Transverse colon (tissue), 4 donors: ENCODE measurements around the gene HPCAL1.

Experiments used
- EP300 ChIP-seq: sonication (generic); formaldehyde crosslinking; IDR thresholded peaks from one replicate; pipeline ENCODE4 v1.6.1; 2017; ENCODE audit warnings: antibody characterized with exemption, low read depth
- POLR2AphosphoS5 ChIP-seq, 3 donors: sonication (generic); formaldehyde crosslinking; IDR thresholded peaks; one replicate each; pipeline ENCODE4 v1.6.1; 2016; ENCODE audit warnings: antibody characterized with exemption in 3 of 3
- TF ChIP-seq, protein P1 (sequence below), 5 experiments: fragments of 200-600 bp in 3 of 5; fragments of 450-650 bp in 2 of 5; sonication (generic) in 3 of 5; IDR thresholded peaks; 1 replicate in 2 of 5; 2 replicates in 3 of 5; pipeline ENCODE4 v1.5.1; 2016 to 2017; ENCODE audit warnings: antibody characterized with exemption in 5 of 5, inconsistent platforms in 3 of 5, mild to moderate bottlenecking in 2 of 5, moderate library complexity in 1 of 5

DNA sequence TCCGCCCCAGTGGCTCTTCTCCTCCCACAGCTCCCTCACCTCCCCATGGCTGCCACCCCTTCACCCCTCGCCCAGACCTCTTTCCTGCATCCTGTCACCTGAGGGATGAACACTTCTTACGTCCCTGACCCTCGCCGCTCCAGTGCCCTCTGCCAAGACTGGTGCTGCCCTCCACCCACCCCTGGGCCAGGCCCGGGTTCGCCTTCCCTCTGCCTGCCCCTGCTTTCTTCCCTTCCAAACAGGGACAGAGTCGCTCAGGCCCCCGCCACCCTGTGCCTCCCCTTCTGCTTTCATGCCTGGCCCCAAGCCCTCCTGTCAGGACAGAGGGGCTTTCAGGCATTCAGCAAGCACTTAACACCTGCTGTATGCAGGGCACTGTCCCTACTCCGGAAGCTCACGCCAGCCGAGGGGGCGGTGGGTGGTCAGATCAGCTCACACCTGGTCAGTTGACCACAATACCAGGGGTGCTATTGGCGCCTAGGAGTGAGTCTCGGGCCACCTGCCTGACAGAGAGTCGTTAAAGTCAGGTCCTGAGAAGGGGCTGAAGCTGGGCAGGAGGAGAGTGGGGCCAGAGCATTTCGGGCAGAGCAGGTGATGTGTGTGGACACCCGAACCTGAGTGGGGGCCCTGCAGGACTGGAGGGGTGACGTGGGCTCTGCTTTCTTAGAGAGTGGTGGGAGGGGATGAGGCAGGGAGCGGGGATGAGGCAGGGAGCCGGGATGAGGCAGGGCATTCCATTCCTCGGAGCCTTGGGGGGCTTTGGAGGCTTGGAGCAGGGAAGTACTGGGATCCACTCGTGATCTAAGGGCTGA lies 26.0 kb upstream of the HPCAL1 start:
- no peak for TF ChIP-seq EP300
- TF ChIP-seq, protein P1, sequence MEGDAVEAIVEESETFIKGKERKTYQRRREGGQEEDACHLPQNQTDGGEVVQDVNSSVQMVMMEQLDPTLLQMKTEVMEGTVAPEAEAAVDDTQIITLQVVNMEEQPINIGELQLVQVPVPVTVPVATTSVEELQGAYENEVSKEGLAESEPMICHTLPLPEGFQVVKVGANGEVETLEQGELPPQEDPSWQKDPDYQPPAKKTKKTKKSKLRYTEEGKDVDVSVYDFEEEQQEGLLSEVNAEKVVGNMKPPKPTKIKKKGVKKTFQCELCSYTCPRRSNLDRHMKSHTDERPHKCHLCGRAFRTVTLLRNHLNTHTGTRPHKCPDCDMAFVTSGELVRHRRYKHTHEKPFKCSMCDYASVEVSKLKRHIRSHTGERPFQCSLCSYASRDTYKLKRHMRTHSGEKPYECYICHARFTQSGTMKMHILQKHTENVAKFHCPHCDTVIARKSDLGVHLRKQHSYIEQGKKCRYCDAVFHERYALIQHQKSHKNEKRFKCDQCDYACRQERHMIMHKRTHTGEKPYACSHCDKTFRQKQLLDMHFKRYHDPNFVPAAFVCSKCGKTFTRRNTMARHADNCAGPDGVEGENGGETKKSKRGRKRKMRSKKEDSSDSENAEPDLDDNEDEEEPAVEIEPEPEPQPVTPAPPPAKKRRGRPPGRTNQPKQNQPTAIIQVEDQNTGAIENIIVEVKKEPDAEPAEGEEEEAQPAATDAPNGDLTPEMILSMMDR (IDR thresholded peaks at IDR 0.05): no peak
- TF ChIP-seq POLR2AphosphoS5 (IDR thresholded peaks at IDR 0.05): no peak
